A673 (cell line): Measurements from ENCODE around the gene SLC1A1. TPM values are rescaled to one million over a fixed set of nuclear protein-coding genes. Genes with fewer than 3 reads are reported as not detected.
"Not testable (repeated sequence)": the region's sequence is repeated elsewhere in the genome, so short reads cannot be mapped to it uniquely, and the experiment has no call there.

Source experiments
- BruUV-seq: library from RNA; stranded (reverse); fragments of 400-500 nt; replicated peaks from 2 replicates; lab custom pipeline; 2021; lab: Mats Ljungman, UMichigan
- CTCF ChIA-PET: fragments of 300-600 bp; sonication (Branson Sonifier 250); formaldehyde crosslinking; loops from one replicate; lab custom pipeline; 2022; ENCODE audit warnings: antibody characterized with exemption; lab: Charles Lee
- POLR2A ChIA-PET: fragments of 300-600 bp; sonication (Branson Sonifier 250); formaldehyde crosslinking; loops from one replicate; lab custom pipeline; 2022; ENCODE audit warnings: antibody characterized with exemption; ENCODE audit not compliant: low non-redundant PET; lab: Charles Lee
- DNase-seq: peaks from one replicate; pipeline ENCODE4 v3.0.0-alpha.2; 2015; ENCODE audit warnings: low spot score
- H3K27ac ChIP-seq: fragments of 200-600 bp; sonication (generic); 2 replicates; pipeline ENCODE4 v1.5.1; 2016; ENCODE audit warnings: mixed run types, low read depth, mild to moderate bottlenecking, mixed read lengths, antibody characterized with exemption, low read length; ENCODE audit not compliant: poor library complexity, severe bottlenecking
- H3K27me3 ChIP-seq: fragments of 200-600 bp; sonication (generic); replicated peaks from 2 replicates; pipeline ENCODE4 v1.6.1; 2017; ENCODE audit warnings: mixed run types, low read depth, mild to moderate bottlenecking, mixed read lengths, antibody characterized with exemption, low read length; ENCODE audit not compliant: insufficient read depth, poor library complexity
- H3K36me3 ChIP-seq: fragments of 200-600 bp; sonication (generic); 2 replicates; pipeline ENCODE4 v1.6.1; 2016; ENCODE audit warnings: mixed run types, mild to moderate bottlenecking, mixed read lengths, antibody characterized with exemption, low read length; ENCODE audit not compliant: insufficient read depth, poor library complexity, severe bottlenecking
- H3K4me1 ChIP-seq: fragments of 200-600 bp; sonication (generic); 2 replicates; pipeline ENCODE4 v1.6.1; 2017; ENCODE audit warnings: mixed run types, mild to moderate bottlenecking, mixed read lengths, antibody characterized with exemption, low read length; ENCODE audit not compliant: insufficient read depth, poor library complexity, severe bottlenecking
- H3K4me3 ChIP-seq: fragments of 200-600 bp; sonication (generic); 2 replicates; pipeline ENCODE4 v1.5.1; 2016; ENCODE audit warnings: low read depth, mixed run types, mild to moderate bottlenecking, mixed read lengths, low read length; ENCODE audit not compliant: poor library complexity, severe bottlenecking
- H3K9me3 ChIP-seq: fragments of 200-600 bp; sonication (generic); 2 replicates; pipeline ENCODE4 v1.6.1; 2016; ENCODE audit warnings: mixed run types, low read depth, mild to moderate bottlenecking, mixed read lengths, antibody characterized with exemption, low read length; ENCODE audit not compliant: poor library complexity, severe bottlenecking
- CTCF ChIP-seq: fragments of 300-800, 200-600 bp; sonication (generic); conservative IDR thresholded peaks from 2 replicates; pipeline ENCODE4 v1.5.1; 2017; ENCODE audit warnings: low read depth, mild to moderate bottlenecking, antibody characterized with exemption, low read length, moderate library complexity, mixed read lengths
- EZH2 ChIP-seq: fragments of 200-600 bp; sonication (generic); IDR thresholded peaks from 2 replicates; pipeline ENCODE4 v1.6.1; 2017; ENCODE audit warnings: borderline replicate concordance, low read depth, mild to moderate bottlenecking, mixed read lengths, antibody characterized with exemption, low read length; ENCODE audit not compliant: poor library complexity, severe bottlenecking
- intact Hi-C: fragments of 100-400 bp; cut with micrococcal nuclease; formaldehyde crosslinking; loops from one replicate; pipeline ENCODE4 v1.10.0; 2022; ENCODE audit not compliant: unreplicated experiment
- total RNA-seq: library from RNA; stranded (reverse); gene quantifications from 2 replicates; pipeline ENCODE4 v1.2.3, GENCODE V29; 2021

SLC1A1 gene
- total RNA-seq, 1 experiment from 2014 or later: 8.7 TPM

GRCh38 chr9:4530375-4530774 is 40.1 kb downstream of the SLC1A1 start:
- intact Hi-C loops: no loop called here
- TF ChIP-seq CTCF: no peak
- TF ChIP-seq EZH2: no peak
- POLR2A ChIA-PET: no interaction called here
- CTCF ChIA-PET: no interaction called here
- BruUV-seq: no TSS peak
- Histone ChIP-seq H3K4me3 (no peak overlapping the region), H3K4me1 (no peaks in the 10 kb centered on the region), H3K27ac (no peak overlapping the region), H3K9me3 (no peaks in the 10 kb centered on the region), H3K27me3 (no peaks in the 10 kb centered on the region), H3K36me3 (no peaks in the 10 kb centered on the region)
- peak; percentile 21 for DNase-seq

- H3K27me3 ChIP-seq, DNase-seq, H3K36me3 ChIP-seq, H3K27ac ChIP-seq, POLR2A ChIA-PET, BruUV-seq, H3K4me3 ChIP-seq, CTCF ChIA-PET, intact Hi-C loops, H3K4me1 ChIP-seq, H3K9me3 ChIP-seq: not testable (repeated sequence)
Observed at GRCh38 chr9:4530831-4531230, 40.6 kb downstream of the SLC1A1 start.

- intact Hi-C loops, H3K4me1 ChIP-seq, POLR2A ChIA-PET, H3K4me3 ChIP-seq, H3K27me3 ChIP-seq, DNase-seq, BruUV-seq, H3K36me3 ChIP-seq, H3K27ac ChIP-seq, H3K9me3 ChIP-seq, CTCF ChIA-PET: not testable (repeated sequence)
Observed at GRCh38 chr9:4531355-4531754, 41.1 kb downstream of the SLC1A1 start.

GRCh38 chr9:4533881-4534280 is 43.6 kb downstream of the SLC1A1 start:
- H3K36me3 ChIP-seq, DNase-seq, BruUV-seq, POLR2A ChIA-PET, intact Hi-C loops, CTCF ChIA-PET, H3K27me3 ChIP-seq, H3K4me3 ChIP-seq, H3K27ac ChIP-seq, H3K9me3 ChIP-seq, H3K4me1 ChIP-seq: not testable (repeated sequence)

GRCh38 chr9:4536196-4536595 is 45.9 kb downstream of the SLC1A1 start:
- DNase-seq, CTCF ChIA-PET, H3K4me1 ChIP-seq, H3K36me3 ChIP-seq, H3K27ac ChIP-seq, intact Hi-C loops, POLR2A ChIA-PET, H3K4me3 ChIP-seq, BruUV-seq, H3K27me3 ChIP-seq, H3K9me3 ChIP-seq: not testable (repeated sequence)
